HepG2 (cell line): ENCODE measurements around the gene LIF. TPM values are rescaled to one million over a fixed set of nuclear protein-coding genes. Genes with fewer than 3 reads are reported as not detected.

ENCODE experiments used
- ARNT ChIP-seq: fragments of 450-650 bp; IDR thresholded peaks from 2 replicates; pipeline ENCODE4 v1.6.1; 2017
- EHMT2 ChIP-seq: fragments of 200-600 bp; sonication (generic); IDR thresholded peaks from 2 replicates; pipeline ENCODE4 v1.7.0; 2017; ENCODE audit warnings: antibody characterized with exemption, low read depth, low read length, borderline replicate concordance
- HDAC2 ChIP-seq: sonication (generic); formaldehyde crosslinking; IDR thresholded peaks from 2 replicates; pipeline ENCODE4 v1.4.0; 2020; ENCODE audit warnings: missing genetic modification reagents
- HMGXB4 ChIP-seq, 2 experiments: sonication (generic) in 1 of 2; formaldehyde crosslinking in 1 of 2; IDR thresholded peaks; 2 replicates each; pipeline versions ENCODE4 v1.4.0 to v1.6.1; 2018 to 2020; ENCODE audit warnings: missing genetic modification reagents in 2 of 2, borderline replicate concordance in 1 of 2, low read depth in 1 of 2, mild to moderate bottlenecking in 1 of 2, missing biosample characterization in 1 of 2
- IRF2 ChIP-seq: IDR thresholded peaks from 2 replicates; pipeline ENCODE4 v1.6.1; 2018; ENCODE audit warnings: missing genetic modification reagents, missing compliant biosample characterization
- MXD4 ChIP-seq: IDR thresholded peaks from 2 replicates; pipeline ENCODE4 v1.6.1; 2016; ENCODE audit warnings: mild to moderate bottlenecking, missing biosample characterization, missing genetic modification reagents
- NBN ChIP-seq: fragments of 450-650 bp; conservative IDR thresholded peaks from 2 replicates; pipeline ENCODE4 v1.6.1; 2017
- NFYC ChIP-seq: IDR thresholded peaks from 2 replicates; pipeline ENCODE4 v1.6.1; 2016; ENCODE audit warnings: missing genetic modification reagents, missing compliant biosample characterization
- PHB2 ChIP-seq: fragments of 450-650 bp; IDR thresholded peaks from 2 replicates; pipeline ENCODE4 v1.6.1; 2018; ENCODE audit not compliant: partially characterized antibody
- PHF20 ChIP-seq: sonication (generic); formaldehyde crosslinking; IDR thresholded peaks from 2 replicates; pipeline ENCODE4 v1.5.0; 2020; ENCODE audit warnings: mild to moderate bottlenecking, missing genetic modification reagents
- PHF5A ChIP-seq: IDR thresholded peaks from one replicate; pipeline ENCODE4 v1.6.1; 2018; ENCODE audit warnings: low read depth, missing genetic modification reagents; ENCODE audit not compliant: unreplicated experiment
- POLR2G ChIP-seq: fragments of 200-400 bp; formaldehyde crosslinking; IDR thresholded peaks from 2 replicates; pipeline ENCODE4 v1.6.1; 2018; ENCODE audit warnings: mild to moderate bottlenecking, low read depth, low read length, moderate library complexity
- RARA ChIP-seq: IDR thresholded peaks from 2 replicates; pipeline ENCODE4 v1.6.1; 2016; ENCODE audit warnings: missing genetic modification reagents, missing compliant biosample characterization
- SP4 ChIP-seq: sonication (generic); formaldehyde crosslinking; IDR thresholded peaks from 2 replicates; pipeline ENCODE4 v1.8.1; 2023; ENCODE audit warnings: mild to moderate bottlenecking, missing genetic modification reagents
- U2AF2 ChIP-seq: fragments of 200-400 bp; formaldehyde crosslinking; IDR thresholded peaks from 2 replicates; pipeline ENCODE4 v1.6.1; 2017; ENCODE audit warnings: low read depth, mild to moderate bottlenecking, low read length
- ZHX2 ChIP-seq, 2 experiments: sonication (generic) in 1 of 2; formaldehyde crosslinking in 1 of 2; IDR thresholded peaks; 2 replicates each; pipeline versions ENCODE4 v1.6.1 to v1.9.0; 2014 to 2022; ENCODE audit warnings: antibody characterized with exemption in 1 of 2, borderline replicate concordance in 1 of 2, inconsistent platforms in 1 of 2, low read depth in 1 of 2, missing genetic modification reagents in 1 of 2
- ZIK1 ChIP-seq: sonication (generic); formaldehyde crosslinking; IDR thresholded peaks from 2 replicates; pipeline ENCODE4 v1.5.0; 2020; ENCODE audit warnings: mild to moderate bottlenecking, low read depth, missing genetic modification reagents, borderline replicate concordance
- ZNF180 ChIP-seq: sonication (generic); formaldehyde crosslinking; IDR thresholded peaks from 2 replicates; pipeline ENCODE4 v1.4.0; 2020; ENCODE audit warnings: low read depth, missing genetic modification reagents, borderline replicate concordance
- ZNF282 ChIP-seq: fragments of 450-650 bp; IDR thresholded peaks from 2 replicates; pipeline ENCODE4 v1.6.1; 2018; ENCODE audit not compliant: partially characterized antibody
- ZNF510 ChIP-seq: sonication (generic); formaldehyde crosslinking; IDR thresholded peaks from 2 replicates; pipeline ENCODE4 v1.4.0; 2020; ENCODE audit warnings: low read depth, mild to moderate bottlenecking, missing genetic modification reagents
- ZNF75D ChIP-seq: sonication (generic); formaldehyde crosslinking; IDR thresholded peaks from 2 replicates; pipeline ENCODE4 v1.8.1; 2023; ENCODE audit warnings: missing genetic modification reagents, mild to moderate bottlenecking, borderline replicate concordance
- ZNF775 ChIP-seq: sonication (generic); formaldehyde crosslinking; IDR thresholded peaks from 2 replicates; pipeline ENCODE4 v1.4.0; 2020; ENCODE audit warnings: missing genetic modification reagents, mild to moderate bottlenecking, moderate library complexity, borderline replicate concordance
- polyA plus RNA-seq, 8 experiments: library from polyadenylated mRNA; depleted of rRNA in 3 of 8; stranded (reverse) in 7 of 8; unstranded in 1 of 8; fragments of >200 nt; fragmentation: Illumina TruSeq in 4 of 8; extraction: Trizol in 4 of 8; gene quantifications; 2 replicates each; pipeline versions ENCODE4 v1.2.1 to v1.2.3, GENCODE V29; 2011 to 2016; ENCODE audit warnings: low read depth in 4 of 8, missing spikeins in 1 of 8, mixed read lengths in 1 of 8; ENCODE audit not compliant: insufficient read depth in 1 of 8
- total RNA-seq, 5 experiments: library from RNA; depleted of rRNA; stranded (reverse); fragments of >200 nt; fragmentation: Illumina TruSeq; extraction: Trizol; gene quantifications; 2 replicates each; pipeline ENCODE4 v1.2.3, GENCODE V29; 2016; ENCODE audit warnings: low read depth in 1 of 5

Gene LIF
- total and polyA plus RNA-seq, 2 of the 13 experiments (the other 11 are each of a cell fraction or from before 2014, with no cell fraction given) = 3.6 to 8.5 TPM

- TF ChIP-seq ZNF282 = no peak
- peak; percentile 35; the same call in 1 of the 2 replicates for TF ChIP-seq POLR2G
- TF ChIP-seq ZNF75D (CRISPR knock-in tag) = no peak
- TF ChIP-seq IRF2 = peak; percentile 85
- no peak for TF ChIP-seq PHF20
- TF ChIP-seq ARNT = no peak
- no peak for TF ChIP-seq U2AF2
- peak; percentile 64 for TF ChIP-seq PHF5A (CRISPR knock-in tag)
- peak; percentile 89 for TF ChIP-seq RARA (CRISPR knock-in tag)
- TF ChIP-seq ZNF180 (CRISPR knock-in tag) = no peak
- no peak for TF ChIP-seq ZNF775 (CRISPR knock-in tag)
- TF ChIP-seq HMGXB4 (CRISPR knock-in tag; IDR thresholded peaks at IDR 0.05; ENCODE audit: borderline replicate concordance in 1 of 2, low read depth in 1 of 2) = no peak; a peak in 1 of 4 replicates
- peak; percentile 95 for TF ChIP-seq HDAC2
- peak; percentile 58; the same call in 1 of the 2 replicates for TF ChIP-seq ZHX2 (IDR thresholded peaks at IDR 0.05; ENCODE audit: low read depth)
- no peak for TF ChIP-seq ZHX2 (CRISPR knock-in tag; IDR thresholded peaks at IDR 0.05; ENCODE audit: borderline replicate concordance)
- TF ChIP-seq SP4 (CRISPR knock-in tag) = no peak
- no peak for TF ChIP-seq EHMT2
- TF ChIP-seq ZNF510 (CRISPR knock-in tag) = no peak
- TF ChIP-seq NBN = no peak
- TF ChIP-seq ZIK1 (CRISPR knock-in tag) = no peak
- no peak for TF ChIP-seq PHB2
- peak; percentile 14; the same call in 1 of the 2 replicates for TF ChIP-seq NFYC (CRISPR knock-in tag)
- no peak for TF ChIP-seq MXD4 (CRISPR knock-in tag)
Measured at GRCh38 chr22:30212363-30212995, 34.1 kb downstream of the LIF start (continued).
